GM10266 (cell line): ENCODE data around the gene C20orf173.

Source experiments
- DNase-seq: peaks from one replicate; pipeline ENCODE4 v3.0.0; 2012; ENCODE audit errors: extremely low spot score
- CTCF ChIP-seq: IDR thresholded peaks from 2 replicates; pipeline ENCODE4 v1.5.1; 2012; ENCODE audit warnings: mild to moderate bottlenecking, low read depth; ENCODE audit not compliant: control insufficient read depth, insufficient read depth; ENCODE audit errors: missing control alignments

Gene C20orf173

GRCh38 chr20:35529552-35529951 lies at the start of gene C20orf173:
Gene C20orf173 (minus strand): TSS chr20:35529652. CDS start chr20:35529373, 279 bp downstream.
- no peak for TF ChIP-seq CTCF
- DNase-seq: no peak

- TF ChIP-seq CTCF: no peak
- no peak for DNase-seq
Observed at GRCh38 chr20:35579196-35579595, 49.7 kb upstream of the C20orf173 start.

- DNase-seq: no peak
Observed at GRCh38 chr20:35578469-35578868, 49.0 kb upstream of the C20orf173 start.

GRCh38 chr20:35576816-35577215 lies 47.4 kb upstream of the C20orf173 start:
- no peak for TF ChIP-seq CTCF
- no peak for DNase-seq

More at GRCh38 chr20:35578469-35578868, 49.0 kb upstream of the C20orf173 start:
- no peak for TF ChIP-seq CTCF

GRCh38 chr20:35575958-35576357 lies 46.5 kb upstream of the C20orf173 start:
- no peak for DNase-seq
- no peak for TF ChIP-seq CTCF

GRCh38 chr20:35572838-35573237 lies 43.4 kb upstream of the C20orf173 start:
- DNase-seq: no peak
- no peak for TF ChIP-seq CTCF

GRCh38 chr20:35571555-35571954 lies 42.1 kb upstream of the C20orf173 start:
- no peak for DNase-seq
- TF ChIP-seq CTCF: no peak
